PC-3 (cell line): ENCODE measurements around the gene NOVA1.

Experiments
- EZH2 ChIP-seq: fragments of 300-600 bp; sonication (generic); IDR thresholded peaks from one replicate; pipeline ENCODE4 v1.6.1; 2017; ENCODE audit warnings: antibody characterized with exemption, mild to moderate bottlenecking, low read length; ENCODE audit not compliant: unreplicated experiment
- TF ChIP-seq, protein P1 (sequence below): fragments of 300-600 bp; sonication (generic); conservative IDR thresholded peaks from 2 replicates; pipeline ENCODE4 v1.5.1; 2017; ENCODE audit warnings: antibody characterized with exemption, low read depth, mild to moderate bottlenecking, low read length

DNA sequence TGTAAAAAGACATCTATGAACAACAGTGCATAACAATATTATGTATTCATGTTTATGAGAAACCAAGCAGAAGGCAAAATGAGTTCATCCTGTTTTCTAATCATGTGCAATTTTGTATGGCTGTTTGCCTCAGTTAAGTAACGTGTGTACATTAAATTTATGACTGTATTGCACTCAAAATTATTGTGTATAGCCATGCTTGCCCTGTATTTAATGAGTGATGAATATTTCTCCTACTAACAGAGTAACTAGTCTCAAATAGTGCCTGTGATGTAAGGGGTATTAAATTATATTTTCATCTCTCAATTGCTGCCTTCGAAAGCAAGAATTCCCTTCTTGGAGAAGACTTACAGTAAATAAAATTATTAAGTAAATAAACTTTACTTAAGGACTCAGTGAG, 154.2 kb downstream of the NOVA1 start:
- TF ChIP-seq, protein P1, sequence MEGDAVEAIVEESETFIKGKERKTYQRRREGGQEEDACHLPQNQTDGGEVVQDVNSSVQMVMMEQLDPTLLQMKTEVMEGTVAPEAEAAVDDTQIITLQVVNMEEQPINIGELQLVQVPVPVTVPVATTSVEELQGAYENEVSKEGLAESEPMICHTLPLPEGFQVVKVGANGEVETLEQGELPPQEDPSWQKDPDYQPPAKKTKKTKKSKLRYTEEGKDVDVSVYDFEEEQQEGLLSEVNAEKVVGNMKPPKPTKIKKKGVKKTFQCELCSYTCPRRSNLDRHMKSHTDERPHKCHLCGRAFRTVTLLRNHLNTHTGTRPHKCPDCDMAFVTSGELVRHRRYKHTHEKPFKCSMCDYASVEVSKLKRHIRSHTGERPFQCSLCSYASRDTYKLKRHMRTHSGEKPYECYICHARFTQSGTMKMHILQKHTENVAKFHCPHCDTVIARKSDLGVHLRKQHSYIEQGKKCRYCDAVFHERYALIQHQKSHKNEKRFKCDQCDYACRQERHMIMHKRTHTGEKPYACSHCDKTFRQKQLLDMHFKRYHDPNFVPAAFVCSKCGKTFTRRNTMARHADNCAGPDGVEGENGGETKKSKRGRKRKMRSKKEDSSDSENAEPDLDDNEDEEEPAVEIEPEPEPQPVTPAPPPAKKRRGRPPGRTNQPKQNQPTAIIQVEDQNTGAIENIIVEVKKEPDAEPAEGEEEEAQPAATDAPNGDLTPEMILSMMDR, result no peak
- TF ChIP-seq EZH2, result no peak
